IMR-90 (cell line): Measurements from ENCODE around the gene PCDHA1. TPM values are rescaled to one million over a fixed set of nuclear protein-coding genes. Genes with fewer than 3 reads are reported as not detected.

Source experiments
- ATAC-seq: fragments of 200-7000 bp; cut with Tn5 transposase; 2 replicates; pipeline ENCODE4 v1.9.1; 2020; ENCODE audit warnings: low read depth, mild to moderate bottlenecking, moderate library complexity
- BruUV-seq: library from RNA; stranded (reverse); fragments of 400-500 nt; replicated peaks from 2 replicates; lab custom pipeline; 2021; lab: Mats Ljungman, UMichigan
- CTCF ChIA-PET: fragments of 300-600 bp; formaldehyde crosslinking; extraction: SDS; loops from one replicate; lab custom pipeline; 2021; ENCODE audit warnings: antibody characterized with exemption; lab: Yijun Ruan, JAX
- POLR2A ChIA-PET: fragments of 300-600 bp; sonication (Branson Sonifier 250); formaldehyde crosslinking; loops from one replicate; lab custom pipeline; 2022; ENCODE audit warnings: antibody characterized with exemption; ENCODE audit not compliant: unreplicated experiment; lab: Charles Lee
- DNase-seq: peaks from one replicate; pipeline ENCODE4 v3.0.0; 2013
- H2AFZ ChIP-seq: replicated peaks from 2 replicates; pipeline ENCODE3; 2013; ENCODE audit warnings: low read length, mild to moderate bottlenecking; ENCODE audit not compliant: poor library complexity
- H2AK5ac ChIP-seq: 2 replicates; pipeline ENCODE4 v1.6.1; 2013; ENCODE audit warnings: low read depth, low read length, inconsistent platforms
- H2AK9ac ChIP-seq: replicated peaks from 2 replicates; pipeline ENCODE3; 2013; ENCODE audit warnings: mild to moderate bottlenecking, low read depth, low read length, moderate library complexity; ENCODE audit not compliant: poor library complexity
- H2BK120ac ChIP-seq: 2 replicates; pipeline ENCODE4 v1.6.1; 2013; ENCODE audit warnings: low read depth, low read length, inconsistent platforms
- H2BK15ac ChIP-seq: 3 replicates; pipeline ENCODE4 v1.6.1; 2013; ENCODE audit warnings: low read depth, low read length, inconsistent platforms
- H2BK20ac ChIP-seq: 2 replicates; pipeline ENCODE4 v1.6.1; 2013; ENCODE audit warnings: low read depth, mild to moderate bottlenecking, inconsistent platforms, low read length, moderate library complexity
- H2BK5ac ChIP-seq: 2 replicates; pipeline ENCODE4 v1.6.1; 2013; ENCODE audit warnings: mild to moderate bottlenecking, low read depth, low read length, inconsistent platforms; ENCODE audit not compliant: poor library complexity, severe bottlenecking
- H3K14ac ChIP-seq: replicated peaks from 2 replicates; pipeline ENCODE4 v1.6.1; 2013; ENCODE audit warnings: low read depth, low read length, inconsistent platforms
- H3K18ac ChIP-seq: 2 replicates; pipeline ENCODE4 v1.6.1; 2013; ENCODE audit warnings: low read depth, low read length, control low read depth
- H3K23ac ChIP-seq: 2 replicates; pipeline ENCODE4 v1.6.1; 2013; ENCODE audit warnings: low read depth, low read length, inconsistent platforms
- H3K27ac ChIP-seq: 2 replicates; pipeline ENCODE4 v1.5.1; 2013; ENCODE audit warnings: mild to moderate bottlenecking, control low read depth, low read length; ENCODE audit not compliant: insufficient read depth
- H3K27me3 ChIP-seq: 2 replicates; pipeline ENCODE4 v1.6.1; 2013; ENCODE audit warnings: low read length; ENCODE audit not compliant: control insufficient read depth, insufficient read depth
- H3K36me3 ChIP-seq: 2 replicates; pipeline ENCODE4 v1.6.1; 2013; ENCODE audit warnings: low read length, mixed read lengths; ENCODE audit not compliant: control insufficient read depth, insufficient read depth
- H3K4ac ChIP-seq: 2 replicates; pipeline ENCODE4 v1.6.1; 2013; ENCODE audit warnings: low read depth, low read length, inconsistent platforms
- H3K4me1 ChIP-seq: 2 replicates; pipeline ENCODE4 v1.6.1; 2013; ENCODE audit warnings: low read length, mixed read lengths; ENCODE audit not compliant: control insufficient read depth, insufficient read depth
- H3K4me2 ChIP-seq: 2 replicates; pipeline ENCODE4 v1.6.1; 2013; ENCODE audit warnings: low read depth, mild to moderate bottlenecking, control low read depth, low read length, moderate library complexity
- H3K4me3 ChIP-seq: 2 replicates; pipeline ENCODE4 v1.5.1; 2013; ENCODE audit warnings: low read depth, mild to moderate bottlenecking, control low read depth, low read length, moderate library complexity; ENCODE audit not compliant: insufficient read depth
- H3K56ac ChIP-seq: 2 replicates; pipeline ENCODE4 v1.6.1; 2013; ENCODE audit warnings: low read length, inconsistent platforms; ENCODE audit not compliant: insufficient read depth; ENCODE audit errors: extremely low read depth
- H3K79me1 ChIP-seq, 2 experiments: 2 replicates each; pipeline ENCODE4 v1.6.1; 2013; ENCODE audit warnings: low read length in 2 of 2, inconsistent platforms in 1 of 2, low read depth in 1 of 2
- H3K9ac ChIP-seq: 2 replicates; pipeline ENCODE4 v1.6.1; 2013; ENCODE audit warnings: low read depth, low read length, control low read depth
- H3K9me1 ChIP-seq: 2 replicates; pipeline ENCODE4 v1.6.1; 2013; ENCODE audit warnings: low read length, inconsistent platforms; ENCODE audit not compliant: insufficient read depth
- H3K9me3 ChIP-seq: 2 replicates; pipeline ENCODE4 v1.6.1; 2013; ENCODE audit warnings: low read length; ENCODE audit not compliant: control insufficient read depth, insufficient read depth
- H4K20me1 ChIP-seq: 2 replicates; pipeline ENCODE4 v1.6.1; 2013; ENCODE audit warnings: low read length, inconsistent platforms; ENCODE audit not compliant: insufficient read depth
- H4K5ac ChIP-seq: 2 replicates; pipeline ENCODE4 v1.6.1; 2013; ENCODE audit warnings: mild to moderate bottlenecking, low read depth, low read length, control low read depth
- H4K8ac ChIP-seq, 2 experiments: 2 replicates each; pipeline ENCODE4 v1.6.1; 2013; ENCODE audit warnings: low read depth in 2 of 2, low read length in 2 of 2, control low read depth in 1 of 2, inconsistent platforms in 1 of 2
- H4K91ac ChIP-seq: 2 replicates; pipeline ENCODE4 v1.6.1; 2013; ENCODE audit warnings: low read depth, low read length, inconsistent platforms; ENCODE audit not compliant: insufficient read depth
- BHLHE40 ChIP-seq: fragments of 150-350 bp; IDR thresholded peaks from 2 replicates; pipeline ENCODE4 v1.6.1; 2016; ENCODE audit warnings: mild to moderate bottlenecking, low read depth, low read length
- CHD1 ChIP-seq: IDR thresholded peaks from 2 replicates; pipeline ENCODE4 v1.6.1; 2012; ENCODE audit warnings: low read depth, low read length, improper control_type of control experiment
- CTCF ChIP-seq: conservative IDR thresholded peaks from 2 replicates; pipeline ENCODE4 v1.5.1; 2012; ENCODE audit warnings: mild to moderate bottlenecking, low read depth, low read length, improper control_type of control experiment
- FOS ChIP-seq: fragments of 150-350 bp; IDR thresholded peaks from 2 replicates; pipeline ENCODE4 v1.6.1; 2016; ENCODE audit warnings: low read depth, low read length
- MAFK ChIP-seq: IDR thresholded peaks from 2 replicates; pipeline ENCODE4 v1.6.1; 2012; ENCODE audit warnings: low read depth, low read length, improper control_type of control experiment
- MXI1 ChIP-seq: IDR thresholded peaks from 2 replicates; pipeline ENCODE4 v1.6.1; 2012; ENCODE audit warnings: low read depth, mild to moderate bottlenecking, low read length, moderate library complexity, borderline replicate concordance
- POLR2A ChIP-seq: IDR thresholded peaks from 2 replicates; pipeline ENCODE4 v1.6.1; 2012; ENCODE audit warnings: mild to moderate bottlenecking, low read depth, low read length
- RAD21 ChIP-seq: IDR thresholded peaks from 2 replicates; pipeline ENCODE4 v1.6.1; 2012; ENCODE audit warnings: low read length, improper control_type of control experiment
- WGBS, 2 experiments: methylation state at CpG; one replicate each; pipeline versions ENCODE4 v1.1.5 to v1.1.7; 2013; ENCODE audit warnings: missing lambda C conversion rate in 2 of 2; ENCODE audit not compliant: insufficient read length in 1 of 2; ENCODE audit errors: extremely low coverage in 2 of 2; 5-methylcytosine and 5-hydroxymethylcytosine counted together
- dilution Hi-C: fragments of 300-500 bp; cut with HindIII; formaldehyde crosslinking; loops from one replicate; pipeline ENCODE4 v1.14.3; 2018; ENCODE audit warnings: low sequenced_read_pairs; ENCODE audit not compliant: unreplicated experiment
- in situ Hi-C: fragments of 300-500 bp; cut with MboI; formaldehyde crosslinking; loops from 3 replicates; pipeline ENCODE4 v1.14.3; 2019; ENCODE audit warnings: low sequenced_read_pairs, inconsistent platforms, mixed read lengths
- intact Hi-C: fragments of 100-400 bp; cut with micrococcal nuclease; formaldehyde crosslinking; loops from 2 replicates; pipeline ENCODE4 v1.10.0; 2022
- polyA plus RNA-seq, 3 experiments: library from polyadenylated mRNA; depleted of rRNA; stranded (reverse); fragments of >200 nt; gene quantifications; 2 replicates each; pipeline ENCODE4 v1.2.3, GENCODE V29; 2012; ENCODE audit warnings: low replicate concordance in 1 of 3
- total RNA-seq: library from RNA; depleted of rRNA; stranded (reverse); fragments of >200 nt; gene quantifications from 2 replicates; pipeline ENCODE4 v1.2.3, GENCODE V29; 2012

Gene PCDHA1
- total and polyA plus RNA-seq, 2 of the 4 experiments (the other 2 are of a cell fraction) = under 0.01 to 0.05 TPM

- DNase-seq = no peak
- no peak overlapping the region for H4K8ac ChIP-seq
- H3K9me1 ChIP-seq = no peaks in the 10 kb centered on the region
- no peak overlapping the region for H2BK5ac ChIP-seq
- dilution Hi-C loops (no loop called here), in situ Hi-C loops (no loop called here), intact Hi-C loops (no loop called here)
- H3K27me3 ChIP-seq = no peaks in the 10 kb centered on the region
- no peak overlapping the region for H2AK5ac ChIP-seq
- H2BK20ac ChIP-seq = no peak overlapping the region
- no TSS peak for BruUV-seq
- ChIA-PET CTCF (no interaction called here), POLR2A (no interaction called here)
- no peak overlapping the region for H3K9ac ChIP-seq
- no peak overlapping the region for H3K18ac ChIP-seq
- H4K91ac ChIP-seq = no peak overlapping the region
- WGBS, 2 experiments = 44% methylated on average over 79 of the region's 103 CpGs; no CpG with 5 or more reads in 1 of the 2 experiments
- H3K4me3 ChIP-seq = no peak overlapping the region
- no peaks in the 10 kb centered on the region for H4K20me1 ChIP-seq
- no peak overlapping the region for H2AK9ac ChIP-seq
- no peak overlapping the region for H3K27ac ChIP-seq
- no peak overlapping the region for H2BK15ac ChIP-seq
- H3K79me1 ChIP-seq = no peaks in the 10 kb centered on the region
- H2AFZ ChIP-seq = no peak overlapping the region
- H3K4me2 ChIP-seq = no peak overlapping the region
- no peak overlapping the region for H3K23ac ChIP-seq
- TF ChIP-seq FOS = no peak
- no peak for TF ChIP-seq MXI1
- TF ChIP-seq MAFK = no peak
- no peak for TF ChIP-seq BHLHE40
- TF ChIP-seq CTCF = no peak
- TF ChIP-seq CHD1 = no peak
- no peak for TF ChIP-seq RAD21
- TF ChIP-seq POLR2A = no peak
- no peak overlapping the region for H2BK120ac ChIP-seq
- no peaks in the 10 kb centered on the region for H3K4me1 ChIP-seq
- no peak overlapping the region for H3K14ac ChIP-seq
- H3K36me3 ChIP-seq = no peaks in the 10 kb centered on the region
- H3K4ac ChIP-seq = no peak overlapping the region
- ATAC-seq = no peak
- H4K5ac ChIP-seq = no peak overlapping the region
- peaks cover 17% of the 10 kb centered on the region for H3K9me3 ChIP-seq
- H3K56ac ChIP-seq = no peak overlapping the region
Observed at GRCh38 chr5:140835622-140836510, 49.9 kb downstream of the PCDHA1 start.
